Activated CD8-positive, alpha-beta memory T cell treated with anti-CD3 and anti-CD28 coated beads for 24 hours (primary cell): ENCODE measurements around the gene QRICH2.
A peak's percentile ranks its signal among the peaks of the same experiment; 100 is the strongest.
"Not testable (repeated sequence)": the region's sequence is repeated elsewhere in the genome, so short reads cannot be mapped to it uniquely, and the experiment has no call there.

Source experiments
- DNase-seq: peaks from one replicate; pipeline ENCODE4 v3.0.0-alpha.2; 2020

The QRICH2 gene

GRCh38 chr17:76264755-76265623 lies 43.1 kb downstream of the QRICH2 start, which contains the start of gene UBALD2:
Gene UBALD2, plus strand, starts transcription at chr17:76265348. Its CDS starts 158 bp downstream, at chr17:76265506.
- peak; percentile 98 for DNase-seq

- peak; percentile 69 for DNase-seq
These were observed 43.7 kb downstream of the QRICH2 start for GRCh38 chr17:76264425-76264754.

GRCh38 chr17:76263896-76264295 lies 44.2 kb downstream of the QRICH2 start:
- DNase-seq, result no peak

- peak; percentile 66 for DNase-seq
These were observed 45.2 kb downstream of the QRICH2 start for GRCh38 chr17:76262732-76263344.

GRCh38 chr17:76261421-76262215 lies 46.5 kb downstream of the QRICH2 start:
- no peak for DNase-seq

- no peak for DNase-seq
These were observed 47.4 kb downstream of the QRICH2 start for GRCh38 chr17:76260669-76261068.

- DNase-seq, result no peak
These were observed 47.9 kb downstream of the QRICH2 start for GRCh38 chr17:76260220-76260619.

- peak; percentile 78 for DNase-seq
These were observed 51.5 kb downstream of the QRICH2 start for GRCh38 chr17:76256430-76257050.

GRCh38 chr17:76255801-76256429 lies 52.2 kb downstream of the QRICH2 start:
- DNase-seq, result no peak

GRCh38 chr17:76254275-76254674 lies 53.8 kb downstream of the QRICH2 start:
- DNase-seq, result no peak

GRCh38 chr17:76253841-76254240 lies 54.2 kb downstream of the QRICH2 start:
- DNase-seq, result no peak

GRCh38 chr17:76252967-76253766 lies 54.9 kb downstream of the QRICH2 start:
- DNase-seq, result not testable (repeated sequence)

GRCh38 chr17:76252040-76252954 lies 55.8 kb downstream of the QRICH2 start:
- DNase-seq, result peak; percentile 80

GRCh38 chr17:76251478-76252039 lies 56.5 kb downstream of the QRICH2 start:
- DNase-seq, result no peak

GRCh38 chr17:76250141-76250540 lies 57.9 kb downstream of the QRICH2 start:
- no peak for DNase-seq

GRCh38 chr17:76248013-76248782 lies 59.9 kb downstream of the QRICH2 start:
- peak; percentile 52 for DNase-seq

GRCh38 chr17:76247304-76247703 lies 60.8 kb downstream of the QRICH2 start:
- DNase-seq, result no peak

- peak; percentile 71 for DNase-seq
These were observed 61.7 kb downstream of the QRICH2 start for GRCh38 chr17:76246080-76247066.
